ENCODE measurements around the gene CPM. TPM values are rescaled to one million over a fixed set of nuclear protein-coding genes. Genes with fewer than 3 reads are reported as not detected.

CPM gene
- total RNA-seq, 1 donor from 2014 or later = 41.7 TPM

DNA sequence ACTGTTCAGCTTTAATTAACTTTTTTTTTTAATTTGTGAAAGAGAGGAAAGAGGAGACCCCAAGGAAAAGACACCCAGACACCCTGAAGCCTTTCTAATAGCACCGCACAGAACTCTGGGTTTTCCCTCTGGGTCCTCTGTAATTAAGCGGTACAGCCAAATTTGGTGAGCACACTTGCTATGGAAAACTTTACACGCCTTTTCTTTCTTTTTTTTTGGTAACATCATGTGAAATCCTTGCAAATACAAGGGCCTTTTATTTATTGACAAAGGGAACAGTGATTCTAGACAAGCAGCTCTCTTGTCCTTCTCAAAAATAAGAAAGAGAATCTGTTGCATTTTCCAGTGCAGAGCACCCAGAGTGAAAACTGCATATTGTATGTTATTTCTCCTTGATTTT lies 44.4 kb upstream of the CPM start:
- no peak for TF ChIP-seq CTCF (conservative IDR thresholded peaks at IDR 0.05; ENCODE audit: low read depth, low read length)
- no peak for DNase-seq (ENCODE audit: low read depth)
- H3K4me3 ChIP-seq (ENCODE audit: low read depth, low read length) = no peak overlapping the region

DNA sequence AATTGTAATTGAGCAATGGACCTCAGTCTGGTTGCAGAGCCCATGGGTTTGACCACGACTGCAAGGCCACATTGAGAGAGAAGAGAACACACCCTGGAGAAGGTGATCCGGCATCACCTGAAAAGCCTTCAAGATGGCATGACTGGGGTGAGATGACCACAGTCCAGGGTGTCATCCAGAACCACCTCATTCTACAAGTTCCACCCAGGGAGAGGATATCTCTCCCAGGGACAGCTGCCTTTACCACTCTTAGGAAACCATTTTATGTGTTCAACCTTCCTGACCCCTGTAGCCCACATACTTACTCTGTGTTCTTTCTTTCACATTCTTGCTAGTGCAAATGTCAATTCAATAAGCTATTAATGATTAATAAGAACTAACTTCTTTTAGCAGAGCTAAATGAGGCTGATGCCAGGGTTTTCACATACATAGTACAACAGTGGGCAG lies 43.4 kb upstream of the CPM start:
- DNase-seq (ENCODE audit: low read depth) = peak; percentile 55
- no peak for TF ChIP-seq CTCF (conservative IDR thresholded peaks at IDR 0.05; ENCODE audit: low read depth, low read length)
- no peak overlapping the region for H3K4me3 ChIP-seq (ENCODE audit: low read depth, low read length)

DNA sequence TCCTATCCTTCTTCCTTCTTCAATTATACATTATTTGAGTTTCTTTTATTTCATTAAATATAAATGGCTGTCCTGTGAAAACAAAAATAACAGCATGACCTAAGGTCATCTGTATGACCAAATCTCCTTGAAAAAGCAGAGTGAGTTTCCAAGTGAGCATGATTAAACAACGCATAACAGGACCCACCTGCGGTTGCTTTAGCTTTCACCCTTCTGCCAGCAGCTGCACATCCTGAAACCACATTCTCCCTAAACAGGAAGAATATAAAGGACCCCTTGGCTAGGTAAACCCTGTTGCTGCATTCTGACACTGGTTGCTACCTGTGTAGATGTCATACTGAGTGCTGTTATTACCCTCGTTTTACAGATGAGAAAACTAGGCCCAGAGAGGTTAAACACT lies 42.8 kb upstream of the CPM start:
- H3K4me3 ChIP-seq (ENCODE audit: low read depth, low read length) = no peak overlapping the region
- DNase-seq (ENCODE audit: low read depth) = no peak
- no peak for TF ChIP-seq CTCF (conservative IDR thresholded peaks at IDR 0.05; ENCODE audit: low read depth, low read length)

DNA sequence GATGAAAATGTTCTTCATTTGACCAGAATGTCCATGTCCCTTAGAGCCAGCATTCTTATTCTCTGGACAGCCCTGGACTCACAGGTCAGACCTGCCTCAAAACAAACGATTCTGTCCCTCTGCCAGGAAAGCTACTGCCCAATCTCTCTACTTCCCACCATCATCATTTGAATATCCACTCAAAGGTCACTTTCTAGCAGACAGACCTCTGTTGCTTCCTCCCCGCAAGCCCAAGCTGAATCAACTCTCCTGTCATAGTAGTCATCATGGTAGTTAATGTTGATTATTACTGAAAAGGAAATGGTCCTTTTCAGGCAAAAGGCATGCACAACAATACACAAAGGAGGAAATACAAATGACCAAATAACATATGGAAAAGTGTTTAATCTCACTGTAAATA lies 39.6 kb upstream of the CPM start:
- no peak for TF ChIP-seq CTCF (conservative IDR thresholded peaks at IDR 0.05; ENCODE audit: low read depth, low read length)
- no peak overlapping the region for H3K4me3 ChIP-seq (ENCODE audit: low read depth, low read length)
- DNase-seq (ENCODE audit: low read depth) = no peak

DNA sequence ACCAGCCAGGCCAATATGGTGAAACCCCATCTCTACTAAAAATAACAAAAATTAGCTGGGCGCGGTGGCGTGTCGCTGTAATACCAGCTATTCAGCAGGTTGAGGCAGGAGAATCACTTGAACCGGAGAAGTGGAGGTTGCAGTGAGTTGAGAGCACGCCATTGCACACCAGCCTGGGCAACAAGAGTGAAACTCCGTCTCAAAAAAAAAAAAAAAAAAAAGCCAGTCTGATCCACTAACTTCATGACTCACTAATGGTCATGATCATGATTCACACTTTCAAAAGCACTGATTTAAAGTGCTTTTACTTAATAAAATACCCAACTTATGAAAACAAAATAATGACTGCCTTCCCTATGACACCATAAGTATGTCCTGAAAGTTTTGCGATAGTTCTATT lies 38.4 kb upstream of the CPM start:
- DNase-seq (ENCODE audit: low read depth) = peak; percentile 67
- no peak overlapping the region for H3K4me3 ChIP-seq (ENCODE audit: low read depth, low read length)
- no peak for TF ChIP-seq CTCF (conservative IDR thresholded peaks at IDR 0.05; ENCODE audit: low read depth, low read length)

DNA sequence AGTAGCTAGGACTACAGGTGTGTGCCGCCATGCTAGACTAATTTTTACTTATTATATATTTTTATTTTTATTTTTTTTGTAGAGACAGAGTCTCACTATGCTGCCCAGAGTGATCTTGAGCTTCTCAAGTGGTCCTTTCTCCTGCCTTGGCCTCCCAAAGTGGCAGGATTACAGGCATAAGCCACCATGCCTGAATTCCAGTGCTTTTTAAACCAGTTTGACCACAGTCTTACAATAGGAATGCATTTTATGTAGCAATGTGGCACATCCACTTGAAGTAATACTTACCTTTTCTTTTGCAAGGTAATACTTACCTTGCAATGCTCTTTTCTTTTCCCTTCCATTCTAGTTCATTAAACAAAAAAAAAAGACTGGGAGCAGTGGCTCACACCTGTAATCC lies 38.0 kb upstream of the CPM start:
- TF ChIP-seq CTCF (conservative IDR thresholded peaks at IDR 0.05; ENCODE audit: low read depth, low read length) = no peak
- no peak for DNase-seq (ENCODE audit: low read depth)
- no peak overlapping the region for H3K4me3 ChIP-seq (ENCODE audit: low read depth, low read length)

DNA sequence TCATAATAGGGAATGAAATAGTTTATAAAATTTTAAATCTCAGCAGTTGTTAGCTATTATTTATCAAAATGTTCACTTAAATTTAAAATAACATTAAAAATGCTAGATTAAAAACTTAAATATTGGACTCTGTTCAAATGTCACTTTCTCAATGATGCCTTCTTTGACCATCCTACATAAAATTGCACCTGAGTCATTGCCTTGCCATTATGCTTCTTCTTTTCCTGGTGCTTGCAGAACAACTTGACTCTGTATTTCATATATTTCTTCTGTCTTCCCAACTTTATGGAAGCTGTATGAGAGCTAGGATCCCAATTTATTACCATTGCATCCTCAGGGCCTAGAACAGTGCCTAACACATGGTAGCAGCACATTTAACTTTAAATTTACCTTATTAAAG lies 37.3 kb upstream of the CPM start:
- DNase-seq (ENCODE audit: low read depth) = no peak

More for the DNA sequence above, 37.3 kb upstream of the CPM start:
- no peak overlapping the region for H3K4me3 ChIP-seq (ENCODE audit: low read depth, low read length)
- TF ChIP-seq CTCF (conservative IDR thresholded peaks at IDR 0.05; ENCODE audit: low read depth, low read length) = no peak
